PFSK-1 (cell line): ENCODE data around the gene ERC2.

Experiments used
- FOXP2 ChIP-seq: optimal IDR thresholded peaks from 2 replicates; pipeline ENCODE3; 2011; ENCODE audit warnings: borderline replicate concordance, control low read depth, inconsistent platforms; ENCODE audit not compliant: insufficient read depth; ENCODE audit errors: extremely low read length, extremely low read depth
- POLR2AphosphoS5 ChIP-seq: IDR thresholded peaks from 2 replicates; pipeline ENCODE4 v1.6.1; 2012; ENCODE audit warnings: low read depth, mild to moderate bottlenecking, control low read depth, low read length, moderate library complexity
- REST ChIP-seq, 2 experiments: IDR thresholded peaks; 2 replicates each; pipeline versions ENCODE4 v1.6.1 to v1.8.0; 2011 to 2012; ENCODE audit warnings: low read depth in 2 of 2, low read length in 2 of 2, control low read depth in 1 of 2, inconsistent platforms in 1 of 2, mild to moderate bottlenecking in 1 of 2, moderate library complexity in 1 of 2; ENCODE audit not compliant: insufficient read depth in 1 of 2
- SIN3A ChIP-seq: IDR thresholded peaks from 2 replicates; pipeline ENCODE4 v1.6.1; 2012; ENCODE audit warnings: mild to moderate bottlenecking, low read length, moderate library complexity, borderline replicate concordance; ENCODE audit not compliant: insufficient read depth
- TAF1 ChIP-seq: IDR thresholded peaks from 2 replicates; pipeline ENCODE4 v1.6.1; 2012; ENCODE audit warnings: low read length, control low read depth, borderline replicate concordance; ENCODE audit not compliant: insufficient read depth

GRCh38 chr3:55484801-55485791 is 983.2 kb downstream of the ERC2 start:
- no peak for TF ChIP-seq POLR2AphosphoS5
- TF ChIP-seq SIN3A, result no peak
- TF ChIP-seq REST (IDR thresholded peaks at IDR 0.05; ENCODE audit: insufficient read depth in 1 of 2, low read depth in 2 of 2, low read length in 2 of 2), result no peak
- TF ChIP-seq TAF1, result no peak
- peak; percentile 31 for TF ChIP-seq FOXP2
